GM18873 (cell line): Measurements from ENCODE around the gene CRCP.
"Not testable (repeated sequence)": the region's sequence is repeated elsewhere in the genome, so short reads cannot be mapped to it uniquely, and the experiment has no call there.

ENCODE experiments used
- ATAC-seq: cut with Tn5 transposase; IDR thresholded peaks from one replicate; pipeline ENCODE4 v1.9.1; 2021; ENCODE audit warnings: mild to moderate bottlenecking, moderate library complexity, moderate number of reproducible peaks; ENCODE audit not compliant: unreplicated experiment, low FRiP score

CRCP gene

DNA sequence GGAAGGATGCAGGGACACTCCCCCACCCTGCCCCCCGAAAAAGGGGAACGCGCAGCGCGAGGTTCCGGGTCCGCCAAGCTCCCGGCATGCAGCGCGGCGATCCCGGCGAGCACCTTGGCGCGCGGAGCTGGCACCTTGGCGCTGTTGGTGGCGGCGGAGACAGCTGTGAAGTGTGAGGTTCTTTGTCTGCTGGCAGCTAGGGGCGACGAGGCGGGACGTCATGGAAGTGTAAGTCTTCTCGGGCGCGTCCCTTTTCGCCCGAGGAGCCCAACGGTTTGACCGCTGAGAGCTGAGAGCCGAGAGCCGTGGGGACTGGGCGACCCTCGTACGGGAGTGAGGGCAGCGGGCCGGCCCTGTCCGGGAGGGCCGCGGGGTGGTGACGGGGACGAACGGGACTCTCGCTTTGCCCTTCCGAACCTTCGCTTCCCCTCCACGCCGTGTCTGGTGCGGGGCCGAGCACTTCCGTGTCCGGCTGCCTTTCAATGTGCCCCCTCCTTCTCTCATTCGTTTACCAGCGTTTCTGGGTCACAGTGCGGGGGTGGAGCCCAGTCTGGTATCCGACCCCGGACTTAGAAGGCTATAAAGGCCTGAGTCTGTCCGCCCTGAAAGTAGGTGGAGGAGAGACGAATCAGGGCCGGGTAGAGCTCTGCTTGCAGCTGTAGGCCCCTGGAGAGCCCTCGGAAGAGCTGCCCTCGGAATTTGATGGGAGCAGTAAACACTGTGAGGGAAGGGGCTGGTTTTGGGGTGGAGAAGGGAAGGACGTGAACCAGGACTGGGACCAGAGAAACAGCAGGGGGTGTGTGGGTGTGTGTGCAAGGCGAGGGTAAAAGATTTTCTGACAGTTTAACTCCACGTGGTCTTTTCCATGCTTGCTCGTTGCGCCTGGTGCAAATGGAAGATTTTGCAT lies at the start of gene CRCP:
Gene CRCP (plus strand): TSS at position 105 of the 907 bp plus-strand sequence. CDS start 116 bp downstream, at position 221.
- ATAC-seq, result peak; percentile 83

DNA sequence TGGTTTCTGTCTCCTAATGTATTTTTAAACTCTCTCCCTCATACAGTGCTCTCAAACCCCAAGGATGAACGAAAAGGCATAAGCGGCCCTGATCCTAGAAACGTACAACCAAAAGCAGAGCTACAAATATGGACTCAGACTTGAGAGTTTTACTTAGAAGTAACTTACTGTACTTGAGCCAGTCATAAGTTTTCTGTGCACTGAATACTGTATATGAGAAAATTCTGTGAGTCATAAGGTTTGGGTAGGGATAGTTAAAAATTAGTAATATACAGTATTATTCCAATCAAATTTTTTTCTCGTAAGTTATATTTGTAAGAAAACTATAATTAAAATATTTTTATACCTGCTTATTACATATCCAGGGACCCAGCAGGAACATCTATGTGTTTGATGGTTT lies 44.9 kb upstream of the CRCP start:
- no peak for ATAC-seq

DNA sequence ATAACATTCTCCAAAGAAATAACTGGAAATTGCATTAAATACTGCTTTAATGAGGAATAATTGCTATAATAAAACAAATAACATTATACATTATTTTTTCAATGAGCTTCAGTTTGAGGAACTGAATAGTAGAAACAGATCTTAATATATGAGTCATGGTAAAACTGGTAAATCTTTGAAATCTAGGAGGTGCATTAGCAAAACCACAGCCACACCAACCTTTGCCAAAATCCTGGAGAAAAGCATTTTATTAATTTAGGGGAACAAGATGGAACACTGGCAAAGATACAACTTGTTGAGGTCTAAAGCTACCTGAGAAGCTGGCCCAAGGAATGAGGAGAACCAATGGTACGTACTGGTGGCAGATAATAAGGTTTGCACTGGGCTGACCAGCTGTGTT lies 44.4 kb upstream of the CRCP start:
- no peak for ATAC-seq

DNA sequence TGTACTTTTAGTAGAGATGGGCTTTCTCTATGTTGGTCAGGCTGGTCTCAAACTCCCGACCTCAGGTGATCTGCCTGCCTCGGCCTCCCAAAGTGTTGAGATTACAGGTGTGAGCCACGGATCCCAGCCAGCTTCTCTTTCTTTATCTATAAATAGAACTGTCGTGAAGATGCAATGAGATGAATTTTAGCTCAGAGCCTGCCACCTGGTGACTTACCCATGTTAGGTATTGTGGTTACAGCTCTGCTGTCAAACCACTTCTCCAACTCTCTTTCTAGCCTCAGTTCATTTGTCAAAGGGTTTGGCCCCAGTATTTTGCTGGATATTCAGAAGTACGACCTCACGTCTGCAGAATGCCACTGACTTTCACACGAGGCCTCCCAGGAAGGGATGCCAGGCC lies 42.4 kb upstream of the CRCP start:
- ATAC-seq, result not testable (repeated sequence)

DNA sequence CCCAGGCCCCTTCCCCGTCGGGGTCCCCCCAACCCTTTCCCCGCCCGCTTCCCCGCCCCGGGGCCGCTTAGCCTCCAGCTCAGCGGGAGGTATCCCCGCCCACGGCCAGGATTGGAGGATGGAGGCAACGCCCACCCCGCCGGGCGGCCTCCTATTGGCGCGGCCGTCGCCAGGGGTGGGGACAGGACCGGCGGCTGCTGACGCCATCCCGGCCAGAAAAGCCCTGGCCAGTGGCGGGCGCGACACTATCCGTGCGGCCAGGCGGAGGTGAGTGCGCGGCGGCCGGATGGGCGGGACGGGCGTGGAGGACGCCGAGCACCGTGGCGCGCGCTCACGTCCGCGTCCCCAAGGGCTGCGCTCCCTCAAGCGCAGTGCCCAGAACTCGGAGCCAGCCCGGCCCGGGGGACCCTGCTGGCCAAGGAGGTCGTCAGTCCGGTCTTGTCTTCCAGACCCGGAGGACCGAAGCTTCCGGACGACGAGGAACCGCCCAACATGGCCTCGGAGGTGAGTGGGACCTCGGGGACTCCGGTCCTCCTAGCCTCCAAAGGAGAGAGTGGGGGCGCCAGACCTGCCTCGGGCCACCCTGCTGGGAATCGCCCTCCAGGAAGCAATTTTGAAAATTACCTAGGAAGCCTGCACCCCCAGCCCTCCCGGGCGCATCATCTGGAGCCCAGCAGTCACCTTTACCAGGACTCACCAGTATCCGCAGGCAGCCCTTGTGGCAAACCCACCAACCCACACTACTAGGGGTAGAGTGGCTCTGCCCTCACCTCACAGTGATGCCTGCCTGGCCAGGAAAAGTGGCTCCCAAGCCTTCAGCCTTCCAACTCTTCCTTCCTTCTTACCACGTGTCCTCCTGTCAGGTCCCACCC lies 38.8 kb upstream of the CRCP start, which contains the start of gene ASL:
Gene ASL (plus strand): TSS at position 230 of the 872 bp plus-strand sequence. CDS start 263 bp downstream, at position 493.
- ATAC-seq, result peak; percentile 95

DNA sequence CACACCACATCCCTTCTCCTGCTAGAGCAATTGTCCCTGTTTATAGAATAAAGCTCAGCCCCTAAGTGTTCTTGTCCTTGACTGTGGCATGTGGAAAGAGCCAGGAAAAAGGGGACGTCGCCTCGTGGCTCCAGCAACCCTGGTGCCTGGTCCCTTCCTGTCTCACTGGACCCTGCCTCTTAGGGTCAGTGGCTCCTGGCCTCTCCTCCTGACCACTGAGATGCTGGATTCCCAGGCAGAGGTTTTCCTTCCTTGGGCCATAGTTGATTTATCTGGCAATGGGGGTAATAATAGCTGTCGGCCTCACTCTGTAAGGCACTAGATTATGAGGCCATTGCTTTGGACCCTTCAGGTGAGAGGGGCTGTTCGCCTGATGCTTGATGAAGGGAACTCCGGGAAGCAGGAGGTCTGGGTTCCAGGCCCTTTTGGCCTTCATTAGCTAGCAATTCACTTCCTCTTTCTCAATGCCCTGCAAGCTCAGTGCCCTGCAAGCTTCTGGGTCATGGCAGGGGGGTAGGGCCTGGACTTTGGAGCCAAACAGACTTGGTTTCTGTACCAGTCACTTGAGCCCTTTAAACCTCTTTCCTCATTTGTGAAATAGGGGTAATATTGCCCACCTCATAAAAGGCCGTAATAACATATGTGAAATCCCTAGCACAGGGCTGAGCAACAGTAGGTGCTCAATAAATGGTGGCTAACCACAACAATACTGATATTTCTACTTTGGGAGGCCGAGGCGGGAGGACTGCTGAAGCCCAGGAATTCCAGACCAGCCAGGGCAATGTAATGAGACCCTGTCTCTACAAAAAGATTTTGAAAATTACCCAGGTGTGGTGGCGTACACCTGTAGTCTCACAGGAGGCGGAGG lies 38.0 kb upstream of the CRCP start:
- no peak for ATAC-seq

DNA sequence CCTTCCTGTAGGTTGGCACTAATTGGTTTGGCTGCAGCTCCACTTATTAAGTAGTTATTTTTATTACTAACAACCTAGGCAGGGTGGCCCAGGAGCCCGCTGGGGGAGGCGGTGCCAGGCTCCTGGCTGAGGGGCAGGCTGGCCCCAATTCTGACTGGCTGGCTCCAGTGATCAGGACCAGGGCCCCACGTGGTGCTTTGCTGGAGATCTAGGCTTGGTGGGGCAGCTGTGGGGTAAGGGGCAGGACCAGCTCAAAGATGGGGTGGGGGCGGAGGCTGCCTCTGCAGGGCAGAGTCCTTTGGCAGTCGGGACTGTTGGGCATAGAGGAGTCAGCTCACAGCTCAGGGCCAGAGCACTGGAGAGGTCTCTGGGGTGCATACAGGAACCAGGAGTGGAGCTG lies 36.6 kb upstream of the CRCP start:
- ATAC-seq, result no peak

DNA sequence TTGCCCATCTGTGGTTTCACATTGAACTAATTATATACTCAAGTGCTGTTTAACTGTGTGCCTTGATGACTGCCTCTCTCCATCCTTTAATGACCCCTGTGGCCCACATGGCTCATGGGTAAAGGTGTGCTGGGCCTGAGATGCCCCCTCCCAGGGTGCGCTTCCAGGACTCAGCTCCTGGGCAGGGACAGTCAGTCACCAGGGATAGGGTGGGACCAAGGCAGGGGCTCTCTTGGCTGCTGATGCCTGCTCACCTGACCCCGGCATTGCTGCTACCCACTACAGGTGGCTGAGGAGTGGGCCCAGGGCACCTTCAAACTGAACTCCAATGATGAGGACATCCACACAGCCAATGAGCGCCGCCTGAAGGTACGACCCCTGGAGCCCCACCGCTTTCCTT lies 32.6 kb upstream of the CRCP start:
- ATAC-seq, result no peak

DNA sequence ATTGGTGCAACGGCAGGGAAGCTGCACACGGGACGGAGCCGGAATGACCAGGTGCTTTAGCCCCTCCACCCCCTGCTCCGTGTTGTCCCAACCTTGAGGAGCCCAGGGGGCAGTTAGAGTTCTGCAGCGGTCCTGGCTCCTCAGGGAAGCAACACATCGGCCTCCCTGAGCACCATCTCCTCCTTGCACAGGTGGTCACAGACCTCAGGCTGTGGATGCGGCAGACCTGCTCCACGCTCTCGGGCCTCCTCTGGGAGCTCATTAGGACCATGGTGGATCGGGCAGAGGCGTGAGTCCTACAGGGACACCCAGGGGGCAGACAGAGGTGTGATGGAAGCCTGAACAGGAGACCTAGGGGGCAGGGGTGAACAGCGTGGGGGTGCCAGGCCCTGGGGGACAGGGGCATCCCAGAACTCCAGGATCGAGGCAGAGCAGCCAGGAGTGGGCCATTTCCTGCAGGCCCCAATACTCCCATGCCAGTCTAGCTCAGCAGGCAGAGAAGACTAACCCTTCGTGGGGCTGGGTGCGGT lies 31.7 kb upstream of the CRCP start:
- ATAC-seq, result no peak

DNA sequence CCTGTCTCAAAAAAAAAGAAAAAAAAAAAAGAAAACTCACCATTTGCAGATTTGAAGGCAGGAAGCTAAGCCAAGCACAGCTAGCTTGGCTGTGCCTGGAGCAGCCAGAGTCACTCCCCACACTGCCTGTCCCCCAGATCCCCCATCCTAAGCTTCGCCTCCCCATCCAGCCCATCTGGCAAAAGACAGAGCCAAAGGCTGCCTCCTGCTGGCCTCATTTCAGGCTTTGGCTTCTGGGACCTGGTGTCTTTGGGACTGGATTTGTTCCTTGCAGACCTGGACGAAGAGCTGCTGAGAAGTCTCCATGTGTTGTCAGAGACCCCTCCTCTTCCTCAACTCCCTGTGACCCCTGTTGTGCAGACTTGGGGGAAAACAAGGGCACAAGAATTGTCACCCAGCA lies 31.0 kb upstream of the CRCP start:
- no peak for ATAC-seq

DNA sequence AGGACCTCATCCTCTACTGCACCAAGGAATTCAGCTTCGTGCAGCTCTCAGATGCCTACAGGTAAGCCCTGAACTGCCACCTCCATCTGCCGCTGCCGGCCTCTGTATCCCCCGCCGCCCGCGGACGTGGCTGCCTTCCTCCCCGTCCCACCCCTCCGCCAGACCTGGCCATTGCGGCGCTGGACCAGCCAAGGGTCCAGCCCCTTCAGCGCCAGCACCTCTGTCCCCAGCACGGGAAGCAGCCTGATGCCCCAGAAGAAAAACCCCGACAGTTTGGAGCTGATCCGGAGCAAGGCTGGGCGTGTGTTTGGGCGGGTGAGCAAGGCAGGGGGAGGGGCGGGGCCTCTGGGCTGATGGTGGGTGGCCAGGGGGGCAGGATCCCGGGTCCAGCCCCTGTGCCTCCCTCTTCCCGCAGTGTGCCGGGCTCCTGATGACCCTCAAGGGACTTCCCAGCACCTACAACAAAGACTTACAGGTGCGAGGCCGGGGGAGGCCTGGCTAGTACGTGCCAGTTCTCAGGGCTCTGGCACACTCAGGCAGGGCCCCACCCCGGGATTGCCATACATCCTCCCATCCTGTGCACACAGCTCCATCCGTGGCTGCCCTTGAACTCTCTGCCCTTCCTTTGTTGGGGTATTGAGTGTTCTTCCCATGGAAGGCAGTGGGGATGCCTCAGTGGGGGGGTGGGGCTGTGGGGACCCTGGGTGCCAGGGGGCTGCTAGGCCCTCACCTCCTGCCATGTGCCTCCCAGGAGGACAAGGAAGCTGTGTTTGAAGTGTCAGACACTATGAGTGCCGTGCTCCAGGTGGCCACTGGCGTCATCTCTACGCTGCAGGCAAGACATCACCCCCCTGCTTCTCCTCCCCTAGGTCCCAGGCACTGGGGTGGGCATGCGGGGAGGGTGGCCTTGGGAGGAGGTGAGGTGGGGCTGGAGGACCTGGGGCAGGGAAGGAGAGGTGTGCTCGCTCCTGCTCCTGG lies 25.5 kb upstream of the CRCP start:
- no peak for ATAC-seq

DNA sequence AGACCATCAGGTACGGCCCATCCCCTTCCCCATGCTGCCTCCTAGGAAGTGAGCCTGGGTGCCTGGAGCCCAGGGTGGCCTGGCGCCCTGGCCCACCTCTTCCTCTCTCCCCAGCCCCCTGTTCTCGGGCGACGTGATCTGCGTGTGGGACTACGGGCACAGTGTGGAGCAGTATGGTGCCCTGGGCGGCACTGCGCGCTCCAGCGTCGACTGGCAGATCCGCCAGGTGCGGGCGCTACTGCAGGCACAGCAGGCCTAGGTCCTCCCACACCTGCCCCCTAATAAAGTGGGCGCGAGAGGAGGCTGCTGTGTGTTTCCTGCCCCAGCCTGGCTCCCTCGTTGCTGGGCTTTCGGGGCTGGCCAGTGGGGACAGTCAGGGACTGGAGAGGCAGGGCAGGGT lies 22.0 kb upstream of the CRCP start:
- no peak for ATAC-seq

DNA sequence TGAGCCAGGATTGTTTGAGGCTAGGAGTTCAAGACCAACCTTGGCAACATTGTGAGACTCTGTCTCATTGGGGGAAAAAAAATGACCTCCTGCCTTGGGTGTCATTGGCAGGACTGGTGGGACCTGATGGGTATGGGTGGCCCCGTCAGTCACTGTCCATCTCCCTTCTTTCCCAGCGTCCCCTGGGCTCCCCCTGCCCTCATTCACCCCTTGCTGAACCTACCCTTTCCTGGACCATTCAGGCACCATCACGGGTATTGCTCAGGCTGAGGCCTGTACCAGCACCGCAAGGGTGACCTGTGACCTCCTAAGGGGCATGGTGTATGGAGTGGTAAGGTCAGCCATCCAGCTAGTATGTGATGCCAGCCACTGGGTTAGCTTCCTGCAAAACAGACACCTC lies 19.6 kb upstream of the CRCP start:
- ATAC-seq, result no peak

DNA sequence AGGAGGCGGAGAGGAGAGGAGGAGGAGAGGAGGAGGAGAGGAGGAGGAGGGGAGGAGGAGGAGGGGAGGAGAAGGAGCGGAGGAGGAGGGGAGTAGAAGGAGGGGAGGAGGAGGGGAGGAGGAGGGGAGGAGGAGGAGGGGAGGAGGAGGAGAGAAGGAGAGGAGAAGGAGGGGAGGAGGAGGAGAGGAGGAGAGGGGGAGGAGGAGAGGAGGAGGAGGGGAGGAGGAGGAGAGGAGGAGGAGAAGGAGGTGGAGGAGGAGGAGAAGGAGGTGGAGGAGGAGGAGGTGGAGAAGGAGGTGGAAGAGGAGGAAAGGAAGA lies 15.5 kb upstream of the CRCP start:
- ATAC-seq, result no peak

DNA sequence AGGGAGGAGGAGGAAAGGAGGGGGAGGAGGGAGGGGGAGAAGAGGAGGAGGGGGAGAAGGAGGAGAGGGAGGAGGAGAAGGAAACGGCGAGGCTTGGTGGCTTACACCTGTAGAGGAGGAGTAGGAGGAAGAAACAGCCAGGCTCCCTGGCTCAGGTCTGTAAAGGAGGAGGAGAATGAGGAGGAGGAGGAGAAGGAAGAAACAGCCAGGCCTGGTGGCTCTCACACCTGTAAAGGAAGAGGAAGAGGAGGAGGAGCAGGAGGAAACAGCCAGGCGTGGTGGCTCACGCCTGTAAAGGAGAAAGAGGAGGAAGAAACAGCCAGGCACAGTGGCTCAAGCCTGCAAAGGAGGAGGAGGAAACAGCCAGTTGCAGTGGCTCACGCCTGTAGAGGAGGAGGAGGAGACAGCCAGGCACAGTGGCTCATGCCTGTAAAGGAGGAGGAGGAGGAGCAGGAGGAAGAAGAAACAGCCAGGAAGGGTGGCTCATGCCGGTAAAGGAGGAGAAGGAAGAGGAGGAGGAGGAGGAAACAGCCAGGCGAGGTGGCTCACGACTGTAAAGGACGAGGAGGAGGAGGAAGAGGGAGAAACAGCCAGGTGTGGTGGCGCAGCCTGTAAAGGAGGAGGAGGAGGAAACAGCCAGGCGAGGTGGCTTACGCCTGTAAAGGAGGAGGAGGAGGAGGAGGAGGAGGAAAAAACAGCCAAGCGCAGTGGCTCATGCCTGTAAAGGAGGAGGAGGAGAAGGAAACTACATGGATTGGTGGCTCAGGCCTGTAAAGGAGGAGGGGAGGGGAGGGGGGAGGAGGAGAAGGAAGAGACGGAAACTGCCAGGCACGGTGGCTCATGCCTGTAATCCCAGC lies 14.9 kb upstream of the CRCP start:
- peak; percentile 72 for ATAC-seq

DNA sequence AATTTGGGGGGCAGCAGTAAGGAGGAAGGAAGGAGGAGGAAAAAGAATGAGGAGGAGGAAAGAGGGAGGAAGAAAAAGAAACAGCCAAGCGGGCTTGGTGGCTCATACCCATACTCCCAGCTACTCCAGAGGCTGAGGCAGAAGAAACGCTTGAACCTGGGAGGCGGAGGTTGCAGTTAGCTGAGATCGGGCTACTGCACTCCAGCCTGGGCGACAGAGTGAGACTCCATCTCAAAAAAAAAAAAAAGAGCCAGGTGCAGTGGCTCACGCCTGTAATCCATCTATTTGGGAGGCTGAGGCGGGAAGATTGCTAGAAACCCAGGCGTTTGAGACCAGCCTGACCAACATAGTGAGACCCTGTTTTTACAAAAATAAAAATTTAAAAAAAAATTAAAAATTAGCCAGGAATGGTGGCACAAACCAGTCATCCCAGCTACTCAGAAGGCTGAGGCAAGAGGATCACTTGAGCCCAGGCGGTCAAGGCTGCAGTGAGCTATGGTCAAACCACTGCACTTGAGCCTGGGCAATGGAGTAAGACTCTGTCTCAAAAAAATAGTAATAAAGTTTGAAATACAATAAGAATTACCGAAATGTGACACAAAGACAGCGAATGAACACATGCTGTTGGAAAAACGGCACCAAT lies 14.1 kb upstream of the CRCP start:
- no peak for ATAC-seq

DNA sequence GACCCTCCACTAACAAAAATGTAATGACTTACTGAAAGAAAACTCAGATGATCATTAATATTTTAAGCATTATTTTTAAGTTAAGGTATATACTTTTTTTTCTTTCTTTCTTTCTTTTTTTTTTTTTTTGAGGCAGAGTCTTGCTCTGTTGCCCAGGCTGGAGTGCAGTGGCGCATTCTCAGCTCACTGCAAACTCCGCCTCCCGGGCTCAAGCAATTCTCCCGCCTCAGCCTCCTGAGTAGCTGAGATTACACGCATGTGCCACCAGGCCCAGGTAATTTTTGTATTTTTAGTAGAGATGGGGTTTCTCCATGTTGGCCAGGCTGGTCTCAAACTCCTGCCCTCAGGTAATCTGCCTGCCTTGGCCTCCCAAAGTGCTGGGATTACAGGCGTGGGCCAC lies 12.5 kb upstream of the CRCP start:
- not testable (repeated sequence) for ATAC-seq

DNA sequence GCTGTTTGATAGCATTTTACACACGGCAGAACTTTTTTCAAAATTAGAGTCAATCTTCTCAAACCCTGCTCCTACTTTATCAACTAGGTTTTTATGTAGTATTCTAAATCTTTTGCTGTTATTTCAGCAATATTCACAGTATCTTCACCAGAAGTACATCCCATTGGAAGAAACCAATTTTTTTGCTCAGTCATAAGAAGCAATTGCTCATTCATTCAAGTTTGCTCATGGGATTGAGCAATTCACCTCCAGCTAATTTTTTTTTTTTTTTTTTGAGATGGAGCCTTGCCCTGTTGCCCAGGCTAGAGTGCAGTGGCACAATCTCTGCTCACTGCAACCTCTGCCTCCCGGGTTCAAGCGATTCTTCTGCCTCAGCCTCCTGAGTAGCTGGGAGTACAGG lies 10.7 kb upstream of the CRCP start:
- not testable (repeated sequence) for ATAC-seq
